SU-DHL-6 (cell line): ENCODE results near the gene KCNN3.

Source experiments
- EZH2phosphoT487 ChIP-seq: fragments of 200-600 bp; sonication (generic), shearing (Covaris generic); conservative IDR thresholded peaks from 2 replicates; pipeline ENCODE4 v1.6.1; 2018; ENCODE audit warnings: mild to moderate bottlenecking, antibody characterized with exemption, low read length, moderate library complexity, mixed read lengths
- TF ChIP-seq, protein P1 (sequence below): fragments of 200-600 bp; sonication (generic); IDR thresholded peaks from one replicate; pipeline ENCODE4 v1.5.1; 2017; ENCODE audit warnings: antibody characterized with exemption, mild to moderate bottlenecking, low read length, moderate library complexity; ENCODE audit not compliant: insufficient read depth, poor library complexity, severe bottlenecking

DNA sequence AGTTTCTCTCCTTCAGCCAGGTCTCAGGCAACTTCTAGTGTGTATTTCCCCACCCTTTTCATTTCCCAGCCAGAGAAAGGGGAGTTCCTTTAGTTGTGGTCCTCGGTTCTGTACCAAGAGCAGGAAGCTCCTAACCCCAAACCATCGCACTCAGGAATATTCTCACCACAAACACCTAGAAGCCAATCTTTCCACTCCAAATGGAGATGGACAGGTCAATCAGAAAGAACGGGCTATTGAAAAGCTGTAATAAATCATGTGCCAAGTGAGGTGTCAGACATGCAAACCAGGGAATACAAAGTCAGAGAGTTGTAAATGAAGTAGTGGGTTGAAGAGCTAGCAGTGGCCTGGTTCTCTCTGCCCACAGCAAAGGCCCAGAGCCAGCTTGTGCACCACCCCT, 77.2 kb downstream of the KCNN3 start:
- TF ChIP-seq, protein P1, sequence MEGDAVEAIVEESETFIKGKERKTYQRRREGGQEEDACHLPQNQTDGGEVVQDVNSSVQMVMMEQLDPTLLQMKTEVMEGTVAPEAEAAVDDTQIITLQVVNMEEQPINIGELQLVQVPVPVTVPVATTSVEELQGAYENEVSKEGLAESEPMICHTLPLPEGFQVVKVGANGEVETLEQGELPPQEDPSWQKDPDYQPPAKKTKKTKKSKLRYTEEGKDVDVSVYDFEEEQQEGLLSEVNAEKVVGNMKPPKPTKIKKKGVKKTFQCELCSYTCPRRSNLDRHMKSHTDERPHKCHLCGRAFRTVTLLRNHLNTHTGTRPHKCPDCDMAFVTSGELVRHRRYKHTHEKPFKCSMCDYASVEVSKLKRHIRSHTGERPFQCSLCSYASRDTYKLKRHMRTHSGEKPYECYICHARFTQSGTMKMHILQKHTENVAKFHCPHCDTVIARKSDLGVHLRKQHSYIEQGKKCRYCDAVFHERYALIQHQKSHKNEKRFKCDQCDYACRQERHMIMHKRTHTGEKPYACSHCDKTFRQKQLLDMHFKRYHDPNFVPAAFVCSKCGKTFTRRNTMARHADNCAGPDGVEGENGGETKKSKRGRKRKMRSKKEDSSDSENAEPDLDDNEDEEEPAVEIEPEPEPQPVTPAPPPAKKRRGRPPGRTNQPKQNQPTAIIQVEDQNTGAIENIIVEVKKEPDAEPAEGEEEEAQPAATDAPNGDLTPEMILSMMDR: no peak
- no peak for TF ChIP-seq EZH2phosphoT487
